HG03521 (cell line): ENCODE measurements around the gene WDR82.

ENCODE experiments used
- ATAC-seq: cut with Tn5 transposase; IDR thresholded peaks from one replicate; pipeline ENCODE4 v1.9.1; 2021; ENCODE audit warnings: mild to moderate bottlenecking, moderate library complexity; ENCODE audit not compliant: unreplicated experiment

WDR82 gene

DNA sequence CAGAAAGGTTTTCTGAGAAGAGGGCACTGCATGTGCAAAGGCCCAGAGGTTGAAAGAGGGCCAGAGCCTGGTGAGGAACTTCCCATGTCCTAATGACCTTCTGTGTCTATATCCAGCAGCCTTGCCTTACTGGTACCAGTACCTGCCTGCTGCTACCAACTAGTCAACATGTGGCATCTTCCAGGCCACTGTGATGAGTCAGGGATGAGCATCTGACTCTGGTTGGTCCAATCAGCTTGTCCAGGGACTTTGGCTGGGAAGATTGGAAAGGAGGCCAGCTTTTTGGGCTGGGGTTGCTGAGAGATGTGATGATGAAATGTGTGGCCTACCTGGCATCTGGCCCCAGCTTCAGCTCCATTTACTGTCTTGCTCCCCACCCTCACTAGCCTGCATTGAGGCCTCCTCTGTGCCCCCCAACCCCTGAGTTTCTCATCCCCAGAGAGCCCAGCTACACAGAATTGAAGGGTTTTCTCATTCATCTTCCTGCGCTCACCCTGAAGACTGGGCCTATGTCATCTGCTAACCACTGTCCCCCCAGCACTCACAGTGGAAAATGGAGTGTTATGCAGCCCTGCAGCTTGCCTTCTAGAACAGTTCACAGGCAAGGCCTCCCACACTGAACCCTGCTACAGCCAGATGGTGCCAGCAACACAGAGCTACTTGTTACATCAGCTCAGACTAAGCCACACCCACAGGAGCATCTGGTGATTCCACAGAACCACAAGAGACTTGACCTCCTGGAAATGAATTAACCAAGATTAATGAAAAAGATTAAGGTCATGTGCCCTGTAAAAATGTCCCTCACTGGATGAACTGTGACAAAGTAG is 38.2 kb downstream of the WDR82 start:
- no peak for ATAC-seq

DNA sequence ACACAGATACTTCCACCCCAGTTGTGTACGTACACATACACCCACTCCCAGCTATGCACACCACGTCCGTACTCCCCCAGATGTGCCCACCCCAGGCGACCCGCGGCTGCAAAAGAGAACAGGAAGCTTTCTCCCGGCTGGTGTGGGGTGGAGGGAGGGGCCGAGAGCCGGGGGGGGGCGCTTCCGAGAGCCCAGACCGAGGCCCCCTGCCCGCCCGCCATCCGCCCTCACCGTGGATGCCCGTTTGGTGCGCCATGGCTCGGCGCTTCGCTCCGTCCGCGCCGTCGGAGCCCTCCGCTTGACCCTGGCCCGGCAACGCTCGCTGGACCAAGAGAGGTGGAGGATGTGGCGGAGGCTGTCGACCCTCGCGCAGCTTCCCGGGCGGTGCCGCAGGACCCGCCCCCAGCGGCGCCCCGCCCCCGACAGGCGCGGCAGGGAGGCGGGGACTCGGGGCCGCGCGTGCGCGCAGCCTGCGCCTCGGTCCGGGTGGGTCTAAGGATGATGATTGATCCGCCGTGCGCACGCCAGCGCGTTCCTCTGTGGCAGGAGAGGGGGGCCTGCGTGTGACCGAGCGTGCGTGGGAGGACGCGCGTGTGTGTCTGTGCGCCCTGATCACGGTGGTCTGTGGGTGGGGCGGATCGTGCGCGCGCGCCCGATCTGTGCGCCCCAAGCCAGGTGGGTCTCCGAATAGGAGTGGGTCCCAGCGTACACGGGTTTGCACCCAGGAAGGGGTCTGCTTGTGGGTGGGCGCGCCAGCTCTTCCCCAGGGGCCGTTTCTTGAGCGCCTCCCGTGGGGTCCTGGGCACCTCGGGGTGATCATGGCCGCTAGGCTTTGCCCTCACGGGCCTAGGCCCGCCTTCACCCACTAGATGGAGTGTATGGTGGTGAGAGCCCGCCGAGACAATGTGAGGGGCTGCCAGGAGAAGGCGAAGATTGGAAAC is 39.4 kb downstream of the WDR82 start, which contains the start of gene TWF2:
TSS of gene TWF2 (minus strand) at position 398 of the 941 bp plus-strand sequence. CDS start at position 256, 142 bp downstream.
- ATAC-seq = peak; percentile 82

DNA sequence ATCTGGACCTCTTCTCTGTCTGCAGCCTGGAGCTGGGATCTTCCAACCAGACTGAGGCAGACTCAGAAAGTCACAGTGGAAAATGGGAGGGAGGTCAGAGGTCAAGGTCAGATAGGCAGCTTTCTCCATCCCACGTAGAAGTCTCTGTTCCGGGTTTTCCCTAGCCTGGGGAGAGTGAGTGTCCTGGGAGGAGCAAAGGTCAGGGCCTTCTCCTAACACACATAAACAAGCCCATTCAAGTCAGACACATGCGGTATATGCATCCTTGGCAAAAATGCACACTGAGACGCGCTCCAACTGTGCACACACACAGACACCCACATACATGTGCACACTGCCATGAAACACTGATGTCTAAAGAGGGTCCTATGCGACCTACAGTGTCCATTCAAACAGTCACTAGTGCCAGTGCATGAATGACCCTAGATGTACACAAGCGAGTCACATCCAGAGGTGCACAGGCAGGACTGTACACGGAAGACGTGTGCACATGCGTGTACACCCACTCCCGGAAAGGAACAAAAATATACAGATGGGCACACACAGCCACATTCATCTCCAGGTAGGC is 40.2 kb downstream of the WDR82 start:
- ATAC-seq = no peak

DNA sequence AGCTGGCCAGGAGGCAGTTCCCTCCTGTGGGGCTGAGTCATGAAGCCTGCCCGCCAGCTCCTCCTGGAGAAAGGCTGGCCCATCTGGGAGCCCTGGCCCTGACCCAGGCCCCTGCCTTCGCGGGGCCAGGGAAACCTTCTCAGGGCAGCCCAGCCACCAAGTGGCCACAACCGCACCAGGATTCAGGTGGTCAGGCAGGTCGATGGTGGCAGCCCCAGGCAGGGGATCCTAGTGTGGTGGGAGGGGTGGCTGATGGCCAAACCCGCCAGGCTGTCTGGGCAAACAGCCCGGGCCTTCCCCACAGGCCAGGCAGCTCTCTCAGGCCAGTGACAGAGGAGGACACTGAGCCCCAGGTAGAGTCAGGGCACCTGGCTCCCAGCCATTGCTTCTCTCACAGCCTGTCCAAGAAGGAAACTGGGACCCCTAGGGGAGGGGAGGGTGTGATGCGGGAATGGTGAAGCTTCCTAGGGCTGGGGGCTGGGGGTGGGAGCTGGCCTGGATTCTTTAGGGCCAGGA is 40.7 kb downstream of the WDR82 start:
- ATAC-seq = no peak

DNA sequence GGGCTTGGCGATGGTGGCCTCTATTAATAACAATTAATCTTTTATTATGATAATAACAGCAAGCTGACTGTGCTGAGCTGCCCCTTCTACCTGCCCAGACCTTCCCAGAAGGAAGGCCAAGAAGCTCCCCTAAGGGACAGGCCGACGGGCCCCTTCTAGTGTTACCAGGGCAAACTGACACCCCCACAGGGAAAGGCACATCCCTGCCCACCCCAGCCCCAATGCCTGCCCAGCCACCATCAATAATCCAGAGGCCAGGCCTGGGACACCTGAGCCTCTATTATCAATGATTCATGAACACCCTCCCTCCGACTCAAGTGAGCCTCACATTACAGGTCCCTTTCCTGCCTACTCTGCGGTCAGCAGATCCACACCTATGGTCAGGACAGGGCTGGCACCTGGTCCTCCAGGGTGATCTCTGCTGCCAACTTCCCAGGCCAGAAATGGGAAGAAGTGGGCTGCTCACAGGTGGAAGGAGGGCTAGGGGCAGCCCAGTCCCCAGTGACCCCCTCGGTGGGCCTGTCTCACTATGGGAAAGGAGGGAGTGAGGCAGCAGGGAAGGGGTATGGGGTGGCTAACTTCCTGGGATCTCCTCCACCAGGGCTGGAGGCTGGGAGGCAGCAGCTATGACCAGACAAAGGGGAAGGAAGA is 41.3 kb downstream of the WDR82 start:
- no peak for ATAC-seq

DNA sequence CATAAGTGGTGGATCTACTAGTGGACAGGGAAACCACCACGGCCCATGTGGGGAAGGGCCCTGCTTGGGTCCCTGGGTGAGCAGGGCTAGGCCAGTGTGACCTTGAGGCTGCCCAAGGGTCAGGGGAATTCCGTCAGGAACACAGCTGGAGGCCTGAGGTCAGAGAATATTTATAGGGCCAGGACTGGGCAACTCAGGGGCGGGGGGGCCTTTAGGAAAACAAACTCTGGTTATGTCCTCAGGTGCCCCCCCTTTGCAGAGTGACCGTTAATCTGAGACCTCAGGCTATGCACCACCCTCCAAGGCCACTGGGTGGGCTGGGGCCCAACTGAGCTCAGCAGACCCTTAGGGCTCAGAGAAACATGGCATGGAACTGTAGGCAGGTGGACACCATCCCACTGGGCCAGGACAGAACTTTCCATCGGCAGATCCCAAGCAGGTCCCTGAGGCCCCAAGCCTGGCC is 42.0 kb downstream of the WDR82 start:
- no peak for ATAC-seq

DNA sequence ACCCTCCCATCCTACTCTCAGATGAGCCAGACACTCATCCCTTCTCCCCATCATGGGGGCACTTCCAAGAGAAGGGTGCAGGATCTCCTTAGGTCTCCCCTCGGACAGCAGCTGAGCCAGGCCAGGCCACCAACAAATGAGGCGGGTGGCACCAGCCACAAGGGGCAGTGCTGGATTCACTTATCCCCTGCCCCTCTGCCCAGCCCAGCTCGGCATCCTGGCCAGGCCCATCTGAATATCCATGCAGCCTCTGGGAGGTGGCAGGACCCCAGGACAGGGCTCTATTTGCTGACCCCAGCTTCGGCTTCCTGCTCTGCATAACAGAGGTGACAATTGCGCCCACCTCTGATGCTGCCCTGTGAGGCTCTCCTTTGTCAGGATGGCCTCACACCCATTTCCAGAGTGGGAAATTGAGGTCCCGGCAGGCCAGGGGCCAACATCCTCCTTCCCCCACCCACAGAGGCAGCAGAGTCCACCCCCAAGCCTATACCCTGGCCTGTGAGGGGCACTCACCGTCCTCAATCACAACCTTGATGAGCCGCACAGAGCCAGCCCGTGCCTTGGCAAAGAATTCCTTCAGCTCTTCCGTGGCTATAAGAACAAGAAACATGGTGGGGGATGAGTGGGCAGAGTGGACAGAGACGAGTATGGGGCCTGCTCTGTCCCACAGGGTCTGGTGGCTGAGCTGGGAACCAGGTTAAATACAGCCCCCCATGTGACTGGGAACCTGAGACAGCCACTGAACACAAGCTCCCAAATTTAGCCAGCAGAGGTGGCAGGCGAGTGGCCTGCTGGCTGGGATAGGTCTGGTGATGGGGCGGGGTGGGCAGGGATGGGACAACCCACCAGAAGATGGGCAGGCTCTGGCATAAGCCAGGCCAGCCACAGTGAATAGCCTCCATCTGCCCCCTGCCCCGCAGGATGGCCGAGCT is 43.7 kb downstream of the WDR82 start:
- ATAC-seq = no peak

DNA sequence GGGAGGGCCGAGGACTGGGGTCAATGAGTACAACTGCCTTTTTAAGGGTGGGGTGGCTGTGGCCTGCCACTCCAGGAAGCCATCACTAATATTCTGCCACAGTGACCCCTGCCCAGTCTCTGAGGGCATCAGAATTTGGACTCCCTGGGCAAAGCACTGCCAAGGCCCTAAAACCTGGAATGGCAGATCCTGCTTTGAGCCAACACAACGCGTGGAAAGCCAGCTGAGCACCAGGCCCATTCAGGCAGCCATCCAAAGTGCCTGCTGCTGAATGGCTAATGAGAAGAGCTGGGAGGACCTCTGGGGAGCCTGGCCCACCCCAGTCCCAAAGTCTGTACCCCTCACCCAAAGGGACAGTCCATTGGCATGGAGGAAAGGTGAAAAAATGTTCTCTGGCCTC is 44.5 kb downstream of the WDR82 start:
- no peak for ATAC-seq

DNA sequence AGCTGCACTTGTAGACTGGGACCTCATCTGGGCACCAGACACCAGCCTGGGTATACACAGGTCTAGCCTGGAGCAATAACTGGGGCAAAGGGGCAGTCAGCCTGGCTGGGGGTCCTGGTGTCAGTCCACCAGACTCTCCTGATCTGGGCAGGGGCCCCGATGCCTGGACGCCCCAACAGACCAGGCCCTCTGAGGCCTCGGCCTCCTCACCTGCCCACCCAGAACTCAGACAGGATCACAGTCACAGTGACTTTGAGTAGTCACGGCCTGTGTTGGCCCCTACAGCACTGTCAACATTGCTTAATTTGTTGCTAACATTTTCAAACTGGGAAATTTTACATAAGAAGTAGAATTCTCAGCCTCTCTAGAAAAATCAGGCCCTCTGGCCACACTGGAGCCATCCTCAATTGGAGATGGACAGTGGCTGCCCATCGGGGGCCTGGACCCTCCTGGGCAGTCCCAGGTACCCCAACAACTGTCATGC is 45.3 kb downstream of the WDR82 start:
- no peak for ATAC-seq

DNA sequence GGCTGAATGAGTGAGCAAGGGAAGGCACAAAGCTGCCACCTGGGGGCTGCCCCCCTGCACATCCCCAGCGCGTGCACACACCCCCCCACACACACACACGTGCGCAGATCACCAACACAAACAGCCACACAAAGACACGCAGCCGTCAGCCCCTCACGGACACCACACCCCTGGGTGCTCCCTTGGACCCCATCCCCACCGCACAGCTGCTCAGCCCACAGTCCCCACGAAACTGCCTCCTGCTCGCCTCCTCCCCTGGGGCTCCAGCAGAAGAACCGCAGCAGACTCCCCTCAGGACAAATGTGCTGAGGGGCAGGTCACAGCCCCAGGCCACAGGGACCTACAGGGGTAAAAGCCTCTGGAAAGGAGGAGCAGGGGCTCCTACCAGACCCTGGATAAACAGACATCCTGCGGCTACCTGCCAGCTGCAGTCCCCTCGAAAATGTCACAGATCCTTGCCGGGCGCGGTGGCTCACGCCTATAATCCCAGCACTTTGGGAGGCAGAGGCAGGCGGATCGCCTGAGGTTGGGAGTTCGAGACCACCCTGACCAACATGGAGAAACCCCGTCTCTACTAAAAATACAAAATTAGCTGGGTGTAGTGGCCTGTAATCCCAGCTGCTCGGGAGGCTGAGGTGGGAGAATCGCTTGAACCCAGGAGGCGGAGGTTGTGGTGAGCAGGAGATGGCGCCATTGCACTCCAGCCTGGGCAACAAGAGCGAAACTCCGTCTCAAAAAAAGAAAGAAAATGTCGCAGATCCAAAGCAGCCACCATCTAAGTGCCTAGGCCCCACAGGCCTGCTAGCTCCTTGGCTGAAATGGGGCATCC is 46.0 kb downstream of the WDR82 start:
- no peak for ATAC-seq

DNA sequence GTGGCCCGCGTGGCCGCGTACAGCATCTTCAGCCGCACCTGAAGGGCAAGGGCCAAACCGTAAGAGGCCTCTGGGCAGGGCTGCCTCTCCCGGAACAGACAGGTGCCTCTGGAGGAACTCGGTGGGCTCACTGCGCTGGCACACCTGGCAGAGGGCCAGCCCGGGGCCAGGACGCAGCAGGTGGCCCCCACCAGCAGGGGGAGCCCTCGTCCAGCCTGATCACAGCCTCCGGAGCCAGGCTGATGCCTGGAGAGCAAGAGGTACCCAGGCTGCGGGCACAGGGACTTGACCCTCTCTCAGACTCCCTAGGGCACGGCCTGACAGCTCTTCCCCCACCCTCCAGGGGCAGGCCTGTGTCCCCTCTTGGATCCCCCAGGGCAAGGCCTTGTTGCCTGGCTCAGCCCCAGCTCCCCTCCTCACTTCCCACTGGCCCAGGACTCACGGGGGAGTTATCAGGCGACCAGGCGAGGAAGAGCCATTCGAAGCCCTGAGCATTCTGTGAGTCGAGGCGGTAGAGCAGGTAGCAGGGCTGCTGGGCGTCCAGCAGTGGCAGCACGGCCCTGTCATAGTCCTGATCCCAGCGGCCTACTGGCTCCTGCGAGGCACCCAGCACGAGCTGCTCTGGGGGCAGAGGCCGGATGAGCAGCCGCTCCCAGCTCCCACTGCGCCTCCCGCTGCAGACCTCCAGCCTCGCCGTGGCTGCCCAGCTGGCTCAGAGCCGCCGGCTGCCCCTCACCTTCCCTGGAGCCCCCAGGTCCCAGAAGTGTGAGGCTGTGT is 46.8 kb downstream of the WDR82 start:
- no peak for ATAC-seq

DNA sequence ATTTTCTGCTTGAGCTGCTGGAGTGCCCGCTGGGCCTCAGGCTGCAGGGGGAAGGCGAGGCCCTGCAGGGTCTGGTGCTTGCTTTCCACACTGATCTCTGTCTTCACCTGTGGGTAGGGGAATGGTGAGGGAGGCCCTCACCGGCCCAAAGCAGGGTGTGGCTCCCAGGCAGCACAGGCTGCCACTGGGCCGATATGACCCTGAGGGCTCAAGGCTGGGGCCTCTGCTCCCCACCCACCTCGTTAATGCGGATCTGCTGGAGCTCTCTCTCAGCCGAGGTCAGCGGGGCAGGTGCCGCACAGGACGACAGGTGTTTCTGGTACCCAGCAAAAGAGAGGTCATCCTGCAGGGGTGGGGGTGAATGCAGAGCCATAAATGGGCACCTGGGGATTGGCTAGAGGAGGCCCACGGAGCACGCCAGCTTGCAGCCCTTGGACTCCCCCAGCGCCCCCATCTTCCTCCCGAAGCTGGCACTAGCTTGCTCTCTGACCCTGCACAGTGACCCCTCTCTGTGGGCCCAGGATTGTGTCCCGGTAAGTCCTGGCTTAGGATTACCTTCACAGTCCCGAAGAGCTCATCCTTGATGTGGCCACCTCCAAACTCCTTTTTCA is 47.5 kb downstream of the WDR82 start:
- no peak for ATAC-seq

DNA sequence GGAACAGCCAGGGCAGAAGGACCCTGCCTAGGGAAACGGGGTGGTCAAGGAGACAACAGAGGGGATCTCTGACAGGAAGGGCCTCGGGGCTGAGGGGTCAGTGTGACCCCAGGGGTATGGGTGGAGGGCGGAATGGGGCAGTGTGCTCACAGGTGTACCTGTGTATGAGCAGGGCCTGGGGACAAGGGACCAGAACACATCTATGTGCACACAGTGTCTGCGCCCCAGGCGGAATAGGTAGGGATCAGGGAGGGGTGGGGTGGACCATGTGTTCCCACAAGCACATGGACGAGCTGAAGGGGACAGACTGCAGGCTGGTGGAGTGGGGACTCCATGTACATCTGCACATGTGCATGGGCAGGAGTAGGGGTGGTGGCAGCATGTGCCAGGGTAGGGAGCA is 48.0 kb downstream of the WDR82 start:
- no peak for ATAC-seq

DNA sequence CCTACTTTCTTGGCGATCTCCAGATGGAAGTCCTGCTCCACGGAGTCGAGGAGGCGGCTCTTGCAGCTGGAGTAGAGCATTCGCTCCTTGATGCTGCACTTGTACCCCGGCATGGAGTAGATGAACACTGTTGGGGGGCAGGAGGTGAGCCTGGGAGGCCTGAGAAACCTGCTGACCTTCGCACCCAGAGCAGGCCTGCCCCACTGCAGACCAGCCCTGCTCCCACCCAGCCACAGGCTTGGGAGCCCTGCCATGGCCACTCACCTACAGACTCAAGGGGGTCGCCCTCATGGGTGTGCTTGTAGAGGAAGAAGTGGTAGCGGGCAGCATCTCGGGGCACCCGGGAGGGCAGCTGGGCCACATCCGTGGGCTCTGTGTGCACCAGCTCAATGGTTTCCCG is 48.8 kb downstream of the WDR82 start:
- no peak for ATAC-seq

DNA sequence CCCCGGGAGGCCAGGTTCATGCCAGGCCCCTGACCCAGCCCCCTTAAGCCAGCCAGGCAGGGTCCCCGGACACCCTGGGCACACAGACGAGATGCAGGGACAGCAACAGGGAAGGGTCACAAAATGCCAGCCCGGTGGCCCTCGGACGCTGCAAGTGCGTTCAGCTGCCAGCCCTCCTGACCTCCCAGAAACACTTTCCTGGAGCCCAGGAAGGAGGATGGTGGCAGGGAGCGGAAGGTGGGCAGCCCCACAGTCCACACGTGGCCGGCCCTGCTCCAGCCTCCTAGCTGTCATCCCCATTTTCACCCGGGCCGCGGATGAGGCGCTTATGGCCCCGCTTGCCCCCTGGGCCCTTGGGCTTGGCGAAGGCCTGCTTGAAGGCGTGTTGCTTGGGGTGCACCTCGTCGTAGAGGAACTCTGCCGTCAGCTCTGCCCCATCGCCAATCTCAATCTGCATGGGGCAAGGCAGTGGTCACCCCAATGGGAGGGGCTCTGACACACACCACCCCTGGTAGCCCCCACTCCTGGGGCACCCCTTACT is 49.6 kb downstream of the WDR82 start:
- no peak for ATAC-seq

DNA sequence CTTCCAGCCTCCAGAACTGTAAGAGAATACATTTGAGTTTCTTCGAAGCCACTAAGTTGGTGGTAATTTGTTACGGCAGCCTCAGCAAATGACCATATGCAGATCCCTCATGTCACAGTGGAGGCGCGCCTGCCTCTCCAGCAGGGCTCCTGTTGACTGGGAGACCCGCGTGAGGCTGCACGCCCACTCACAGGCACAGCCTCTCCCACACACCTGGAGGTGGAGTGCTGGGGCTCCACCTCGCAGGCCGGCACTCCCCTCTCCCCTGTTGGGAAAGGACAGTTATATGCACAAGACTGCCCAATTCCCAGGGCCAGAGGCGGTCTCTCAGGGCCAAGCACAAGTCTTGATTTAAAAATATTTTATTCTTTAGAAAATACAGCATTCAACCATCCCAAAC is 50.2 kb downstream of the WDR82 start:
- no peak for ATAC-seq

DNA sequence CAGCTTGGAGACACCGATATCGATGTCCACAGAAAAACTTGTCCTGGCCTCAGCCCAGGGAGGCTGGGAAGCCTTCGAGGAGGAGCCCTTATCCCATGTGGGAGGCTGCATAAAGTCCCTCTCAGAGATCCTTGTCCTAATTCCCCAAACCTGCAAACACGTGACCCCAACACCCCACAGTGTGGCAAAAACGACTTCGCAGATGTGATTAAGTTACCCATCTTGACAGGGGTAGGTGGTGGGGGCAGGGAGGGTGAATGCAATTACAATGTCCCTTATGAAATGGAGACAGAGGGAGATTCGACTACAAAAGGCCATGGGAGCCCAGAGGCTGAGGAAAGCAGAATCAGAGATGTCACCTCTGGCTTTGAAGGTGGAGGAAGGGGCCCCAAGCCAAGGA is 50.7 kb downstream of the WDR82 start:
- no peak for ATAC-seq
